Ascending aorta (tissue), 1 donor: ENCODE results near the gene PPP1R11. TPM values are rescaled to one million over a fixed set of nuclear protein-coding genes. Genes with fewer than 3 reads are reported as not detected.

Experiments
- total RNA-seq: library from RNA; depleted of rRNA; stranded (reverse); fragments of >200 nt; gene quantifications from one replicate; pipeline ENCODE4 v1.1.0, GENCODE V29; 2016

The PPP1R11 gene
- total RNA-seq, 1 donor from 2014 or later: 7.1 TPM

Other genes starting within 250 kb of the PPP1R11 start
- gene HLA-G, start 239.4 kb upstream of the PPP1R11 start, total RNA-seq: not detected
- 1,099 TPM for gene HLA-A, start 124.7 kb upstream of the PPP1R11 start, total RNA-seq
- 36.9 TPM for gene POLR1H, start 5.9 kb upstream of the PPP1R11 start, total RNA-seq
- gene RNF39, start 8.6 kb downstream of the PPP1R11 start, total RNA-seq: not detected
- gene TRIM31, start 45.9 kb downstream of the PPP1R11 start, total RNA-seq: not detected
- gene TRIM40, start 68.9 kb downstream of the PPP1R11 start, total RNA-seq: not detected
- not detected for gene TRIM10, start 94.0 kb downstream of the PPP1R11 start, total RNA-seq
- gene TRIM15, start 96.3 kb downstream of the PPP1R11 start, total RNA-seq: not detected
- 38.6 TPM for gene TRIM26, start 146.2 kb downstream of the PPP1R11 start, total RNA-seq